Heart right ventricle (tissue), 16 donors: ENCODE results near the gene PLEKHG3. TPM values are rescaled to one million over a fixed set of nuclear protein-coding genes. Genes with fewer than 3 reads are reported as not detected.
A peak's percentile ranks its signal among the peaks of the same experiment; 100 is the strongest.

ENCODE experiments used
- ATAC-seq, 8 donors: fragments of 200-7000 bp; cut with Tn5 transposase; one replicate each; pipeline ENCODE4 v1.9.1; 2020; ENCODE audit warnings: mild to moderate bottlenecking in 8 of 8, moderate library complexity in 8 of 8, moderate number of reproducible peaks in 1 of 8
- DNase-seq, 2 donors: peaks; one replicate each; pipeline ENCODE4 v3.0.0-alpha.2; 2020
- H3K27ac ChIP-seq, 10 donors: fragments of 200-600 bp; sonication (generic) in 2 of 10; one replicate each; pipeline versions ENCODE4 v1.5.0 to v1.8.0; 2020 to 2022; ENCODE audit warnings: mild to moderate bottlenecking in 3 of 10
- H3K27me3 ChIP-seq, 7 donors: fragments of 200-600 bp; one replicate each; pipeline ENCODE4 v1.8.0; 2021 to 2022; ENCODE audit warnings: mild to moderate bottlenecking in 2 of 7
- H3K36me3 ChIP-seq, 9 donors: fragments of 200-600 bp; sonication (generic) in 1 of 9; one replicate each; pipeline versions ENCODE4 v1.5.0 to v1.8.0; 2020 to 2022; ENCODE audit warnings: mild to moderate bottlenecking in 2 of 9
- H3K4me1 ChIP-seq, 9 donors: fragments of 200-600 bp; sonication (generic) in 1 of 9; one replicate each; pipeline versions ENCODE4 v1.5.0 to v1.8.0; 2020 to 2022; ENCODE audit warnings: mild to moderate bottlenecking in 4 of 9
- H3K4me3 ChIP-seq, 10 donors: fragments of 200-600 bp; sonication (generic) in 2 of 10; one replicate each; pipeline versions ENCODE4 v1.5.0 to v1.8.0; 2020 to 2022; ENCODE audit warnings: mild to moderate bottlenecking in 7 of 10, moderate library complexity in 2 of 10
- H3K9me3 ChIP-seq, 11 donors: fragments of 200-600 bp in 10 of 11; sonication (generic) in 2 of 11; one replicate each; pipeline versions ENCODE4 v1.5.0 to v1.8.0; 2013 to 2022; ENCODE audit warnings: mild to moderate bottlenecking in 2 of 11, control low read depth in 1 of 11, moderate library complexity in 1 of 11
- CTCF ChIP-seq, 9 donors: fragments of 200-600 bp; sonication (generic) in 2 of 9; IDR thresholded peaks; one replicate each; pipeline versions ENCODE4 v1.5.0 to v1.8.0; 2021 to 2022; ENCODE audit warnings: antibody characterized with exemption in 9 of 9, mild to moderate bottlenecking in 5 of 9, moderate library complexity in 1 of 9
- WGBS, 2 donors: extraction: QIAGEN DNeasy Blood & Tissue Kit; methylation state at CpG; one replicate each; pipeline ENCODE4 v1.1.7; 2013; ENCODE audit warnings: inconsistent platforms in 1 of 2; 5-methylcytosine and 5-hydroxymethylcytosine counted together
- intact Hi-C, 10 donors: fragments of 100-400 bp; cut with DNase I; formaldehyde crosslinking; loops; one replicate each; pipeline versions ENCODE4 v1.11.1 to v1.14.2; 2022
- polyA plus RNA-seq, 2 donors: library from polyadenylated mRNA; stranded (reverse); fragments of 200-250 nt; gene quantifications; one replicate each; pipeline ENCODE4 v1.2.3, GENCODE V29; 2013
- total RNA-seq, 10 donors: library from RNA; stranded (reverse); fragmentation: NEBNext Ultra II Directional in 3 of 10; extraction: Animal tissue kit (Norgen Biotek cat#: 25700) in 3 of 10; gene quantifications; one replicate each; pipeline versions ENCODE4 v1.2.1 to v1.2.4, GENCODE V29; 2021 to 2023
- donor health status: Arrhythmogenic right ventricular cardiomyopathy.
- donor health status: ischemic (EF 13 %, LVEDD 7.1; RV severe dilation, severe dysfunction).
- donor health status: healthy with polysubstance abuse.
- donor health status: DM: no; HTN: yes; CAD: no.
- donor health status: DM: no; HTN: no; CAD: no.
- donor health status: ischemic (EF 25% LVEDD 6.9; RV normal size, moderate dysfunction).
- donor health status: ischemic (EF 25% LVEDD 5.7; RV mildly dilated, moderate dysfunction).
- donor health status: healthy.
- donor health status: DM: yes; HTN: yes; CAD: no.
- donor health status: Ischemic cardiomyopathy.
- donor health status: ischemic (EF 35%, LVEDD 5.7; RV mildly dilated, moderate dysfunction).
- donor health status: nonischemic (EF 11% LVEDD 7.7; RV severe dilation, severe dysfunction).
- donor health status: DM: yes; HTN: yes; CAD: no.
- donor health status: PGD.
- donor health status: ischemic (EF 29% LVEDD 5.4; RV normal size, mild dysfunction).
- donor health status: nonischemic (EF 23%, LVEDD 6.1; RV moderate dilation, normal function).

PLEKHG3 gene
- total and polyA plus RNA-seq, 12 donors: 5.0 to 25.5 (median 15.4) TPM

- intact Hi-C loops: loop anchor here in 1 of 10 donors (10.0 kb wide), 1 partner anchor 233 kb away; the partner anchor contains the start of genes HSPA2 and PPP1R36
- Histone ChIP-seq H3K9me3 (no peaks in the 10 kb centered on the region), H3K36me3 (peaks cover 0 to 25% (median 0%) of the 10 kb centered on the region in 9 donors), H3K4me1 (peaks cover 3 to 40% (median 27%) of the 10 kb centered on the region in 9 donors), H3K27ac (peak overlapping the region; percentile 29 to 82 (median 70)), H3K27me3 (no peaks in the 10 kb centered on the region), H3K4me3 (no peak overlapping the region)
- TF ChIP-seq CTCF (IDR thresholded peaks at IDR 0.05): no peak
- 53 to 56% methylated on average over 7 of the region's 7 CpGs for WGBS, 2 donors
- ATAC-seq: peak; percentile 70 to 81 (median 77)
- peak in 1 of 2 donors; percentile 47 for DNase-seq
Measured at GRCh38 chr14:64778104-64778754, 74.0 kb downstream of the PLEKHG3 start.

- peak overlapping the region in 9 of 10 donors; percentile 20 to 82 (median 74) for H3K27ac ChIP-seq
- no peak overlapping the region for H3K4me3 ChIP-seq
- H3K9me3 ChIP-seq: no peaks in the 10 kb centered on the region
- DNase-seq (peak; percentile 58 to 62), ATAC-seq (peak; percentile 53 to 90 (median 82))
- peaks cover 0 to 26% (median 0%) of the 10 kb centered on the region in 9 donors for H3K36me3 ChIP-seq
- H3K27me3 ChIP-seq: no peaks in the 10 kb centered on the region
- H3K4me1 ChIP-seq: peaks cover 3 to 40% (median 27%) of the 10 kb centered on the region in 9 donors
- intact Hi-C loops: loop anchor here in 1 of 10 donors (10.0 kb wide), 1 partner anchor 235 kb away; the partner anchor contains the start of genes HSPA2 and PPP1R36
- 62 to 65% methylated on average over 7 of the region's 7 CpGs for WGBS, 2 donors
- TF ChIP-seq CTCF (IDR thresholded peaks at IDR 0.05): no peak
Measured at GRCh38 chr14:64779472-64779871, 75.2 kb downstream of the PLEKHG3 start.

GRCh38 chr14:64782196-64782595 lies 78.0 kb downstream of the PLEKHG3 start:
- no peak for ATAC-seq
- DNase-seq: no peak
- H3K27ac ChIP-seq: no peak overlapping the region
- 91 to 94% methylated on average over 11 of the region's 11 CpGs for WGBS, 2 donors
- H3K27me3 ChIP-seq: no peaks in the 10 kb centered on the region
- no peak overlapping the region for H3K4me3 ChIP-seq
- H3K9me3 ChIP-seq: no peaks in the 10 kb centered on the region
- H3K4me1 ChIP-seq: peaks cover 4 to 40% (median 25%) of the 10 kb centered on the region in 9 donors
- H3K36me3 ChIP-seq: peaks cover 0 to 40% (median 0%) of the 10 kb centered on the region in 9 donors
- no peak for TF ChIP-seq CTCF (IDR thresholded peaks at IDR 0.05)
- intact Hi-C loops: no loop called here

GRCh38 chr14:64784006-64784405 lies 79.8 kb downstream of the PLEKHG3 start:
- peaks cover 2 to 22% (median 8%) of the 10 kb centered on the region in 9 donors for H3K4me1 ChIP-seq
- WGBS, 2 donors: 92 to 94% methylated on average over 9 of the region's 9 CpGs
- H3K9me3 ChIP-seq: no peaks in the 10 kb centered on the region

More at GRCh38 chr14:64784006-64784405, 79.8 kb downstream of the PLEKHG3 start:
- no peak for TF ChIP-seq CTCF (IDR thresholded peaks at IDR 0.05)
- DNase-seq (no peak), ATAC-seq (no peak)
- no peaks in the 10 kb centered on the region for H3K27me3 ChIP-seq
- H3K36me3 ChIP-seq: peaks cover 0 to 44% (median 0%) of the 10 kb centered on the region in 9 donors
- intact Hi-C loops: no loop called here
- H3K27ac ChIP-seq: no peak overlapping the region
- no peak overlapping the region for H3K4me3 ChIP-seq
